SK-N-SH treated with all-trans-retinoic acid at 6 μM for 48 hours (cell line): Measurements from ENCODE around the gene NKAIN1.

Source experiments
- ATAC-seq: fragments of 200-7000 bp; cut with Tn5 transposase; 3 replicates; pipeline ENCODE4 v1.9.1; 2020; ENCODE audit warnings: mild to moderate bottlenecking, moderate library complexity
- ARNTL ChIP-seq: fragments of 450-650 bp; formaldehyde crosslinking; IDR thresholded peaks from 2 replicates; pipeline ENCODE4 v1.5.0; 2020; ENCODE audit warnings: low read depth, mild to moderate bottlenecking, moderate library complexity, borderline replicate concordance
- BACH2 ChIP-seq: fragments of 250-450 bp; sonication (Bioruptor Pico); IDR thresholded peaks from 2 replicates; pipeline ENCODE4 v1.9.0; 2021; ENCODE audit warnings: mild to moderate bottlenecking, borderline replicate concordance
- CSDC2 ChIP-seq: fragments of 250-450 bp; sonication (Bioruptor Pico); IDR thresholded peaks from 2 replicates; pipeline ENCODE4 v1.5.0; 2020; ENCODE audit warnings: mild to moderate bottlenecking, moderate library complexity
- ISL1 ChIP-seq: fragments of 250-450 bp; sonication (Bioruptor Pico); IDR thresholded peaks from 2 replicates; pipeline ENCODE4 v2.1.2; 2022; ENCODE audit warnings: mild to moderate bottlenecking, moderate library complexity
- PPARA ChIP-seq: fragments of 250-450 bp; sonication (Bioruptor Pico); IDR thresholded peaks from 2 replicates; pipeline ENCODE4 v1.5.0; 2020; ENCODE audit warnings: mild to moderate bottlenecking, borderline replicate concordance
- SNAI2 ChIP-seq: fragments of 250-450 bp; sonication (Bioruptor Pico); IDR thresholded peaks from 2 replicates; pipeline ENCODE4 v1.5.0; 2020; ENCODE audit warnings: mild to moderate bottlenecking, moderate library complexity
- TCF4 ChIP-seq: fragments of 250-450 bp; sonication (Bioruptor Pico); IDR thresholded peaks from 2 replicates; pipeline ENCODE4 v1.8.0; 2021; ENCODE audit warnings: mild to moderate bottlenecking, moderate library complexity, borderline replicate concordance
- TOX ChIP-seq: fragments of 250-450 bp; sonication (Bioruptor Pico); IDR thresholded peaks from 2 replicates; pipeline ENCODE4 v1.8.0; 2021; ENCODE audit warnings: mild to moderate bottlenecking, moderate library complexity, borderline replicate concordance
- ZC3H10 ChIP-seq: fragments of 250-450 bp; sonication (Bioruptor Pico); IDR thresholded peaks from 2 replicates; pipeline ENCODE4 v1.5.1; 2021; ENCODE audit warnings: mild to moderate bottlenecking, moderate library complexity
- ZFP3 ChIP-seq: fragments of 250-450 bp; sonication (Bioruptor Pico); IDR thresholded peaks from 2 replicates; pipeline ENCODE4 v1.5.0; 2020; ENCODE audit warnings: mild to moderate bottlenecking, moderate library complexity
- ZFP30 ChIP-seq: fragments of 450-650 bp; formaldehyde crosslinking; IDR thresholded peaks from 2 replicates; pipeline ENCODE4 v1.5.0; 2022; ENCODE audit warnings: mild to moderate bottlenecking, moderate library complexity
- TF ChIP-seq, protein P1 (sequence below): fragments of 250-450 bp; sonication (Bioruptor Pico); IDR thresholded peaks from 2 replicates; pipeline ENCODE4 v1.5.1; 2021; ENCODE audit warnings: mild to moderate bottlenecking, moderate library complexity
- TF ChIP-seq, protein P2 (sequence below): fragments of 250-450 bp; sonication (Bioruptor Pico); IDR thresholded peaks from 2 replicates; pipeline ENCODE4 v1.5.0; 2020; ENCODE audit warnings: mild to moderate bottlenecking, moderate library complexity
- TF ChIP-seq, protein P3 (sequence below): fragments of 250-450 bp; sonication (Bioruptor Pico); IDR thresholded peaks from 2 replicates; pipeline ENCODE4 v1.5.1; 2020; ENCODE audit warnings: low read depth, mild to moderate bottlenecking, moderate library complexity
- TF ChIP-seq, protein P4 (sequence below): fragments of 250-450 bp; sonication (Bioruptor Pico); IDR thresholded peaks from 2 replicates; pipeline ENCODE4 v1.8.0; 2021; ENCODE audit warnings: low read depth, mild to moderate bottlenecking, moderate library complexity, borderline replicate concordance
- TF ChIP-seq, protein P5 (sequence below): fragments of 250-450 bp; sonication (Bioruptor Pico); IDR thresholded peaks from 2 replicates; pipeline ENCODE4 v1.8.0; 2020; ENCODE audit warnings: mild to moderate bottlenecking, moderate library complexity, borderline replicate concordance

Gene NKAIN1

DNA sequence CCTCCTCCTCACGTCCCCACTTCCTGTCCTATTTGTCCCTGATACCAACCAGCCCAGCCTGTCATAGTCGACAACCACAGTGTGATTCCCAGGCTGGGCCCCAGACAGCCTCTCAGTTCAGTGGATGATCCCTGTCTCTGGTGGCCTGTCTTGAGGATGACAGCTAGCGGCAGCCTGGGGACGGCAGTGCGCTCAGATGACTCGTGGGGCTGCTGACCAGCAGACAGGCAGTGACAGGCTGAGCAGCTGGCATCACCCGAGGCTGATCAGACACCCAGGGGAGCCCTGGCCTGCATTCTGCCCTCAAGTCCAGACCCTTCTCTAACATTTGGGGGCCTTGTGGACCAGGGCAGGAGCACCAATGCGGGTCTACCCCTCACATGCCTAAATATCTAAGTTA is 21.0 kb downstream of the NKAIN1 start:
- TF ChIP-seq ZFP3 (CRISPR knock-in tag) (no peak), CSDC2 (CRISPR knock-in tag) (no peak)
- TF ChIP-seq, all 23 proteins: peak for 0
- no peak for ATAC-seq

DNA sequence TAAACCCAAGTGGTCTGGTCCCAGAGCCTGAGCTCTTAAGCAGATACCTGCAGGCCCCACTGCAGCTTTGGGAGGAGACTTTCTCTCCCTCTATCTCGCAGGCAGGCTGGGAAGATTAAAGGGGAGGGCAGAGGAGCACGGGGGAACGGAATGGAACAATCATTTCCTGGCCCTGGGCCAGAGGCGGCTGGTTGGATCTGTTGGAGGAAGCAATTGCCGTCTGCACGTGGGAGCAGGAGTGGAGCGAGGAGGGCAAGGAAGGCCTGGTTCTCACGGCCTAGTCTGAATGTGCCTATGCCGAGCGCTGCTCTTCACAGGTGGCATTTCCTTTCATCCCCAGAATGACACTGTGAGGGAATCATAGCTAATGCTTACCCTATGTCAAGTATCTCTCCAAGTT is 23.7 kb downstream of the NKAIN1 start:
- ATAC-seq = peak; percentile 76
- TF ChIP-seq, protein P1, sequence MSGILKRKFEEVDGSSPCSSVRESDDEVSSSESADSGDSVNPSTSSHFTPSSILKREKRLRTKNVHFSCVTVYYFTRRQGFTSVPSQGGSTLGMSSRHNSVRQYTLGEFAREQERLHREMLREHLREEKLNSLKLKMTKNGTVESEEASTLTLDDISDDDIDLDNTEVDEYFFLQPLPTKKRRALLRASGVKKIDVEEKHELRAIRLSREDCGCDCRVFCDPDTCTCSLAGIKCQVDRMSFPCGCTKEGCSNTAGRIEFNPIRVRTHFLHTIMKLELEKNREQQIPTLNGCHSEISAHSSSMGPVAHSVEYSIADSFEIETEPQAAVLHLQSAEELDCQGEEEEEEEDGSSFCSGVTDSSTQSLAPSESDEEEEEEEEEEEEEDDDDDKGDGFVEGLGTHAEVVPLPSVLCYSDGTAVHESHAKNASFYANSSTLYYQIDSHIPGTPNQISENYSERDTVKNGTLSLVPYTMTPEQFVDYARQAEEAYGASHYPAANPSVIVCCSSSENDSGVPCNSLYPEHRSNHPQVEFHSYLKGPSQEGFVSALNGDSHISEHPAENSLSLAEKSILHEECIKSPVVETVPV (CRISPR knock-in tag) = no peak
- TF ChIP-seq ZC3H10 (CRISPR knock-in tag) (no peak), TOX (CRISPR knock-in tag) (no peak), PPARA (CRISPR knock-in tag) (no peak), TCF4 (CRISPR knock-in tag) (peak; percentile 21; the same call in 1 of the 2 replicates), ZFP3 (CRISPR knock-in tag) (no peak), SNAI2 (CRISPR knock-in tag) (no peak), BACH2 (CRISPR knock-in tag) (no peak), CSDC2 (CRISPR knock-in tag) (no peak), ARNTL (CRISPR knock-in tag) (no peak), ZFP30 (CRISPR knock-in tag) (no peak)
- TF ChIP-seq, protein P2, sequence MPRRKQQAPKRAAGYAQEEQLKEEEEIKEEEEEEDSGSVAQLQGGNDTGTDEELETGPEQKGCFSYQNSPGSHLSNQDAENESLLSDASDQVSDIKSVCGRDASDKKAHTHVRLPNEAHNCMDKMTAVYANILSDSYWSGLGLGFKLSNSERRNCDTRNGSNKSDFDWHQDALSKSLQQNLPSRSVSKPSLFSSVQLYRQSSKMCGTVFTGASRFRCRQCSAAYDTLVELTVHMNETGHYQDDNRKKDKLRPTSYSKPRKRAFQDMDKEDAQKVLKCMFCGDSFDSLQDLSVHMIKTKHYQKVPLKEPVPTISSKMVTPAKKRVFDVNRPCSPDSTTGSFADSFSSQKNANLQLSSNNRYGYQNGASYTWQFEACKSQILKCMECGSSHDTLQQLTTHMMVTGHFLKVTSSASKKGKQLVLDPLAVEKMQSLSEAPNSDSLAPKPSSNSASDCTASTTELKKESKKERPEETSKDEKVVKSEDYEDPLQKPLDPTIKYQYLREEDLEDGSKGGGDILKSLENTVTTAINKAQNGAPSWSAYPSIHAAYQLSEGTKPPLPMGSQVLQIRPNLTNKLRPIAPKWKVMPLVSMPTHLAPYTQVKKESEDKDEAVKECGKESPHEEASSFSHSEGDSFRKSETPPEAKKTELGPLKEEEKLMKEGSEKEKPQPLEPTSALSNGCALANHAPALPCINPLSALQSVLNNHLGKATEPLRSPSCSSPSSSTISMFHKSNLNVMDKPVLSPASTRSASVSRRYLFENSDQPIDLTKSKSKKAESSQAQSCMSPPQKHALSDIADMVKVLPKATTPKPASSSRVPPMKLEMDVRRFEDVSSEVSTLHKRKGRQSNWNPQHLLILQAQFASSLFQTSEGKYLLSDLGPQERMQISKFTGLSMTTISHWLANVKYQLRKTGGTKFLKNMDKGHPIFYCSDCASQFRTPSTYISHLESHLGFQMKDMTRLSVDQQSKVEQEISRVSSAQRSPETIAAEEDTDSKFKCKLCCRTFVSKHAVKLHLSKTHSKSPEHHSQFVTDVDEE (CRISPR knock-in tag) = peak; percentile 52; the same call in 1 of the 2 replicates
- TF ChIP-seq, protein P3, sequence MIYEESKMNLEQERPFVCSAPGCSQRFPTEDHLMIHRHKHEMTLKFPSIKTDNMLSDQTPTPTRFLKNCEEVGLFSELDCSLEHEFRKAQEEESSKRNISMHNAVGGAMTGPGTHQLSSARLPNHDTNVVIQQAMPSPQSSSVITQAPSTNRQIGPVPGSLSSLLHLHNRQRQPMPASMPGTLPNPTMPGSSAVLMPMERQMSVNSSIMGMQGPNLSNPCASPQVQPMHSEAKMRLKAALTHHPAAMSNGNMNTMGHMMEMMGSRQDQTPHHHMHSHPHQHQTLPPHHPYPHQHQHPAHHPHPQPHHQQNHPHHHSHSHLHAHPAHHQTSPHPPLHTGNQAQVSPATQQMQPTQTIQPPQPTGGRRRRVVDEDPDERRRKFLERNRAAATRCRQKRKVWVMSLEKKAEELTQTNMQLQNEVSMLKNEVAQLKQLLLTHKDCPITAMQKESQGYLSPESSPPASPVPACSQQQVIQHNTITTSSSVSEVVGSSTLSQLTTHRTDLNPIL (CRISPR knock-in tag) = no peak
- TF ChIP-seq, protein P4, sequence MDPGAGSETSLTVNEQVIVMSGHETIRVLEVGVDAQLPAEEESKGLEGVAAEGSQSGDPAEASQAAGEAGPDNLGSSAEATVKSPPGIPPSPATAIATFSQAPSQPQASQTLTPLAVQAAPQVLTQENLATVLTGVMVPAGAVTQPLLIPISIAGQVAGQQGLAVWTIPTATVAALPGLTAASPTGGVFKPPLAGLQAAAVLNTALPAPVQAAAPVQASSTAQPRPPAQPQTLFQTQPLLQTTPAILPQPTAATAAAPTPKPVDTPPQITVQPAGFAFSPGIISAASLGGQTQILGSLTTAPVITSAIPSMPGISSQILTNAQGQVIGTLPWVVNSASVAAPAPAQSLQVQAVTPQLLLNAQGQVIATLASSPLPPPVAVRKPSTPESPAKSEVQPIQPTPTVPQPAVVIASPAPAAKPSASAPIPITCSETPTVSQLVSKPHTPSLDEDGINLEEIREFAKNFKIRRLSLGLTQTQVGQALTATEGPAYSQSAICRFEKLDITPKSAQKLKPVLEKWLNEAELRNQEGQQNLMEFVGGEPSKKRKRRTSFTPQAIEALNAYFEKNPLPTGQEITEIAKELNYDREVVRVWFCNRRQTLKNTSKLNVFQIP (CRISPR knock-in tag) = no peak

DNA sequence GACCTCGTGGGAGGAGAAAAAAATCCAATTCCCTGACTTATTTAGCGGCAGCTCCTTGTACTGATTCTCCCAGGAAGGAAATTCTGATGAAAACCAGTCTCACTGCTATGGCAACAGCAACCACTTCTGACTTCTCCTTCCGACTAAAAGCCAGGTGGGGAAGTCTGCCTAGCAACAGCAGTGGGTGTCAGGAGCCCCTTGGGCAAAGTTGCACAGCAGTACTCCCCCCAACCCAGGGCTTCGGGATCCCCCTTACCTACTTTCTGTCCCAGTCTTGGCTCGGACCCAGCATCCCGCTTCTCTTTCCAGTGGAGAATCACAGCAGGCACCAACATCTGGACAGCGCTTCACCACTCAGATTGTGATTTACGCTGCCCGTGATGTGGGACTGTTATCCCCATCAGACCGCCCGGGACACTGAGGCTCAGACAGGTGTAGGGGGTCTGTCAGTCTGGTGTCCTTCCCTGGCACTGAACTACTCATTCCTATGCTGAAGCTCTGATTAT is 24.6 kb downstream of the NKAIN1 start:
- TF ChIP-seq ZFP3 (CRISPR knock-in tag) (no peak), TOX (CRISPR knock-in tag) (no peak), SNAI2 (CRISPR knock-in tag) (no peak), ZC3H10 (CRISPR knock-in tag) (no peak), ISL1 (CRISPR knock-in tag) (no peak)
- TF ChIP-seq, protein P5, sequence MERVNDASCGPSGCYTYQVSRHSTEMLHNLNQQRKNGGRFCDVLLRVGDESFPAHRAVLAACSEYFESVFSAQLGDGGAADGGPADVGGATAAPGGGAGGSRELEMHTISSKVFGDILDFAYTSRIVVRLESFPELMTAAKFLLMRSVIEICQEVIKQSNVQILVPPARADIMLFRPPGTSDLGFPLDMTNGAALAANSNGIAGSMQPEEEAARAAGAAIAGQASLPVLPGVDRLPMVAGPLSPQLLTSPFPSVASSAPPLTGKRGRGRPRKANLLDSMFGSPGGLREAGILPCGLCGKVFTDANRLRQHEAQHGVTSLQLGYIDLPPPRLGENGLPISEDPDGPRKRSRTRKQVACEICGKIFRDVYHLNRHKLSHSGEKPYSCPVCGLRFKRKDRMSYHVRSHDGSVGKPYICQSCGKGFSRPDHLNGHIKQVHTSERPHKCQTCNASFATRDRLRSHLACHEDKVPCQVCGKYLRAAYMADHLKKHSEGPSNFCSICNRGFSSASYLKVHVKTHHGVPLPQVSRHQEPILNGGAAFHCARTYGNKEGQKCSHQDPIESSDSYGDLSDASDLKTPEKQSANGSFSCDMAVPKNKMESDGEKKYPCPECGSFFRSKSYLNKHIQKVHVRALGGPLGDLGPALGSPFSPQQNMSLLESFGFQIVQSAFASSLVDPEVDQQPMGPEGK (CRISPR knock-in tag) = no peak
- TF ChIP-seq, protein P1 (CRISPR knock-in tag) = no peak
- peak; percentile 25; the same call in 2 of the 3 replicates for ATAC-seq
